Renal cortical epithelial cell (primary cell): ENCODE data around the gene CCDC57. TPM values are rescaled to one million over a fixed set of nuclear protein-coding genes. Genes with fewer than 3 reads are reported as not detected.

Experiments
- DNase-seq: peaks from one replicate; pipeline ENCODE4 v3.0.0-alpha.2; 2011; ENCODE audit warnings: low read depth
- total RNA-seq: library from RNA; depleted of rRNA; stranded (reverse); fragments of >200 nt; gene quantifications from 2 replicates; pipeline ENCODE4 v1.2.3, GENCODE V29; 2014

The CCDC57 gene
- total RNA-seq, 1 donor from 2014 or later: 28.2 TPM

DNA sequence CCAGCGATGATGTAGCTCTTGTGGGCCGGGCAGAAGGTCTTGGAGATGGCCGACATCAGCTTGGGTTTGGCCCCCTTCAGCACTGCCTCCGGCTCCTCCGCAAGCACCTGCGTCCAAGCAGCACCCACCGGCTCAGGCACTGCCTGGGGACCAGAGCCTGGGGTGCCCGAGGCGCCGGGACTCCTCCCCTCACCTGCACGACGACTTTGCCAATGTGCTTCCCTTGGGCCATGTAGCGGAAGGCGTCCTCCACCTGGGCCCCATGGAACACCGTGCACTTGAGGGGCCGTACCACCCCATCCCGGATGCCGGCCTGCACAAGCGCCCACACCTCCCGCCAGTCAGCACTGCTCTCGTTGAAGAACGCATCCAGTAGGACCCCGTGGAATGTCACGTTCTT, 129.6 kb downstream of the CCDC57 start:
- DNase-seq: no peak

DNA sequence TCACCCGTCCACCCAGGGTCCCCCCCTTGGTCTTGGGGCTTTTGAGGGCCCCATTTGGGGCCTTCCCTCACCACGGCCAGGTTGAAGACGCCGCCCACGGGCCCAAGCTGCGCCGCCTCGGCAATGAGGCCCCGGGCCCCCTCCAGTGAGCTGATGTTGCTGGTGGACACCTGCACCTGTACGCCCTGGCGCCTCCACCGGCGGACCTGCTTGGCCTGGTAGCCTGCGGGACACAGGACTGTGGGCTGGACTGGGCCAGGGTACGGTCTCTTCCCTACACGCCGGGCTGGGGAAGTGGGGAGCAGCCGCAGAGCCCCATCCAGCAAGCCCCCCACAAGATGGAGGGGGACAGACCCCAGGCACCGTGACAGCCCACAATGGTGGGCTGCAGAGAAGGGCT, 130.2 kb downstream of the CCDC57 start:
- no peak for DNase-seq

DNA sequence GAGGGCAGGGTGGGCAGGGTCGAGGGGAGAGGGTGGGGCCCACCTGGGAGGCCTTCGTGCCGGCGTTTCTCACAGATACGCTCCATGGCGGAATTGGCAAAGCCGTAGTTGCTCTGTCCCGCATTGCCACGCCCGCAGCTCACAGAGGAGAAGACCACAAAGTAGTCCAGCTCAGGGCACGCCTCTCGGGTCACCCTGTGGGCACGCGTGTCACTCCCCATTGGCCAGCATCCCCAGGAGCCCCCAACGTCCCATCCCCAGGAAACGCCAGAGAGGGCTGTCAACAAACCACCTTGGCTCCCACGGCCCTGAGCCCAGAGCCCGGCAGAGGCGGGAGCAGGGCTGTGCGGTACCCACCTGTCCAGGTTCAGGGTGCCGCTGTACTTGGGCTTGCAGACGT, 130.7 kb downstream of the CCDC57 start:
- DNase-seq: no peak

DNA sequence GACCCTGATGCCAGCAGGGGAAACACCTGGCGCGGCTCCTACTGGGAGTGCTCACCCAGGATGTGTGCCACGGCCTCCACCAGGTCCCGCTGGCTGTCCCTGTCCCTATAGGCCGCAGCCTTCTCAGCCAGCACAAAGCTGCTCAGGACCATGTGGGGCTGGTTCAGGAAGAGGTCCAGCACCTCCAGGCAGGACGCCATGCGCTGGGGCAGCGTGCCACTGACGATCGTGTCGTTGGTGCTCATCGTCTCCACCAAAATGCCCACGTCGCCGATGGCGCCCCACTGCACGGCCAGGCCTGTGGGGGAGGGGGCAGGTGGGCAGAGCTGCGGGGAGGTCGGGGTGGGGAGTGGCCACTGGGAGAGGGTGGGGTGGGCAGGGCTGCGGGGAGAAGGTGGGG, 131.1 kb downstream of the CCDC57 start:
- no peak for DNase-seq

DNA sequence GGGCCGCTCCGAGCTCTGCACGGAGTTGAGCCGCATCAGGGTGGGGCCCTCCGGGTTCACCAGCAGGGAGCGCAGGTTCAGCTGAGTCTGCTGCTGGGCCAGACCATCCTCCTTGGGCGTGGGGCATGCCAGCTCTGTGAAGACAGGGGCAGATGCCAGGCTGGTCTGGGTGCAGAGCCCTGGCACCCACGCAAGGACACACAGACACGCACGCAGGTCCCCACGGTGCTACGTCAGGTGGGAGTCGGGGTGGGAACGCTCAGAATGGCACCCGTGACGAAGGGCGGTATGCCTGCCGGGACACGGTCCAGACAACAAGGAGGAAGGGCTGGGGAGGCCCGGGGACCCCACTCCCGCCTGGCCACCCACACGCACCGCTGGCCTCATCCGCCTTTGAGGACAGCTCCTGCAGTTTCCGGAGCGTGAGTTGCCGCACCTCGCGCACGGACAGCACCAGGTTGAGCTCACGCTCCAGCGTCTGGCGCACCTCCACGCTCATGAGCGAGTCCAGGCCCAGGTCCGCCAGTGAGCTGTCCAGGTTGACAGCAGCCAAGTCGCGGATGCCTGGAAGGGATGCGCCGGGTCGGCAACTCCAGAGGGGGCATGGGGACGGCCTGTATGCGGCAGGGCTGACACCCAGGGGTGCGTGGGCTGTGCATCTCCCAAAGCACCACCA, 131.7 kb downstream of the CCDC57 start:
- DNase-seq: no peak

DNA sequence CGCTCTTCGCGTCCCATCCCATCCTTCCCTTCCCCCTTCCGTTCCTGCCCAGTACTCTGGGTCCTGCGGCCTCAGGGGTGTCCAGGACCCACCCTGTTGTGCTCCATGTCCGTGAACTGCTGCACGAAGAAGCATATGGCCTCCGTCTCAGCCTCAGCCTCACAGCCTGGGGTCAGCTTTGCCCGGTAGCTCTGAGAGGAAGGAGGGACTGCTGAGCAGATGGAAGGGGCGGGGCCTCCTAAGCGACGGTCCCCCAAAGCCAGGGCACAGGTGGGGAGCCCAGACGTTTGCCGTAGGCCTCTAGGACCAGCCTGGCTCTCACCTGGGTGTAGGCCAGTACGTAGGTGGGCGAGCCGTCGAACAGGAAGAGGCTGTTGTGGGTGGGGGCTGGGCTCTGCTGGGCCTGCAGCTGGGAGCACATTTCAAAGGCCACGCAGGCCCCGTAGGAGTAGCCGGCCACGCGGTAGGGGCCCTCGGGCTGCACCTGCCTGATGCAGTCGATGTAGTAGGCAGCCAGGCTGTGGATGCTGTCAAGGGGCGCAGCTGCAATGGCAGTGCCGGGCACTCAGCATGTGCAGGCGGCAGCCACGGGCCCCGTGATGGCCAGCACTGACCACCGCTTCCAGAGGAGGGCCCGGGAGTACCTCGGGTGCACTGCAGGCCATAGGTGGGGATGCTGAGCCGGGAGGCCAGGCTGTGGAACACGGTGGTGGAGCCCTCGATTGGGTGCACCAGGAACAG, 132.4 kb downstream of the CCDC57 start:
- DNase-seq: no peak

DNA sequence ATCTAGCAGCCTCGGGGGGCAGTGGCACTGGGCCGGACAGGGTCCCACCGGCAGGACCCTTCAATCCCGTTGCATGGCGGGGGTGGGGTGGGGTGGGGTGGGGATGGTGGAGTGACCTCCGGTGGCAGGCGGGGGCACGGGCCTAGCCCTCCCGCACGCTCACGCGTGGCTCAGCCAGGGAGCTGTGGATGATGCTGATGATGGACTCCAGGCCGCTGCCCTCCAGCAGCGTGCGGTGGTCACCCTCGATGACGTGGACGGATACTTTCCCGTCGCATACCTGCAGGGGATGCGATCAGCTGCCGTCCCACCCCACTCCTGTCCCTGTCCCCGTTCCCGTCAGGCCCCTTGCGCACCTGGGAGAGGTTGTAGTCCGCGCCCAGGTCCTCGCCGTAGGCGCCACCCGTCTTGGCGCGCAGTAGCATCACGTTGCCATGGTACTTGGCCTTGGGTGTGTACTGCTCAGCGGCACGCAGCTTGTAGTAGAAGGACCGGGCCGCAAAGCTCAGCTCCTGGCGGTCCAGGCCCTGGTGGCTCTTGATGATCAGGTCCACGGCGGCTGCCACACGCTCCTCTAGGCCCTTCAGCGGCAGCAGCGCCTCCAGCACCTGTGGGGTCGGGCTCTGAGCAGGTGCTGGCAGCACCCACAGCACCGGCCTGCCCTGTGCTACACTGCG, 133.5 kb downstream of the CCDC57 start:
- no peak for DNase-seq

DNA sequence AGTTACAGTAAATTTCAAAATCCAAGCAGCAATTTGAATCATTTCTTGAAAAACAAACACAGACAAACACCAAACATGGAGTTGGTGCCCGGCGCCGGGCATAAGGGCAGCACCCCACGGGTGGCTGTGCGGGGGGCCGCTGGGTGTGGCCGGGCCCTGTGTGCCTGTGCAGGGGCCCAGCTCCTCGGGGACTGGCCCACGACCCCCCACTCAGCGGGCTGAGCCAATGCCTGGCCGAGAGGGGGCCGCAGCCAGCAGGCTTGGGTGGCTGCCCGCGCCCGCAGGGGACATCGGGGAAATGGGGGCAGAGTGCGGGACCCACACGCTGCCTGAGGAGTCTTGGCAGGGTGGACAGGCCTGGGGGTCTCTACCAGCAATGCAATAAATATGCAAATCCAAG, 134.2 kb downstream of the CCDC57 start:
- DNase-seq: no peak

DNA sequence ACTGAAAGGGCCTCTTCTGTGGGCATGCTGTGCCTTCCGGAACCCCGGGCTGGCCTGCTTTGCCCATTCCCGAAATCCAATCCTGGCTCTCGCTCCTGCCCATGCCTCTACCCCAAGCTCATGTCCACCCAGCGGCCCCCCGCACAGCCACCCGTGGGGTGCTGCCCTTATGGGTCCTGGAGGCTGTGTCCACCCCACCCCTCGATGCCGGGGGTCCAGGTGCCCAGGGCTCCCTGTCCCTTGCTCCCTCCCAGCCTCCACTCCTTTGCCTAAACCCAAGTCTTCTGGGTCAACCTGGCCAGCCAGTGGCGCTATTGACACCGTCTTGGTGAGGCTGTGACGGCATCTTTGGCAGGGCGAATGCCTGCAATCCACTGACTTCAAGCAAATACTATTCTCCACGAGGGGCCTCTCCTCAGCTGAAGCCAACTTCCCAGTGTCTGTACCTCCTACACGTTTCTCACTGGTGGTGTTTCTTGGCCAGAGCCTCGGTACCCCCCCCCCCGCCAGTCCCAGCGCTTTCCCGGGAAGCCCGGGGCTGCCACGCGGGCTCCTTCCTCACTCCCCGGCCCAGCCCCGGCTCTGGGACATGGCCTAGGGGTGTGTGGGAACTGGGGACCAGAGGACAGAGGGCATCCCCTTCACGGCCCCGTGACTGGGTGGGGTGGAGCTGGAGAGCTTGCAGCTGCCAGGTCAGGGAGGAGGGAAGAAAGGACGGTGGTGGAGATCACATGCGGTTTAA, 134.9 kb downstream of the CCDC57 start:
- DNase-seq: no peak

DNA sequence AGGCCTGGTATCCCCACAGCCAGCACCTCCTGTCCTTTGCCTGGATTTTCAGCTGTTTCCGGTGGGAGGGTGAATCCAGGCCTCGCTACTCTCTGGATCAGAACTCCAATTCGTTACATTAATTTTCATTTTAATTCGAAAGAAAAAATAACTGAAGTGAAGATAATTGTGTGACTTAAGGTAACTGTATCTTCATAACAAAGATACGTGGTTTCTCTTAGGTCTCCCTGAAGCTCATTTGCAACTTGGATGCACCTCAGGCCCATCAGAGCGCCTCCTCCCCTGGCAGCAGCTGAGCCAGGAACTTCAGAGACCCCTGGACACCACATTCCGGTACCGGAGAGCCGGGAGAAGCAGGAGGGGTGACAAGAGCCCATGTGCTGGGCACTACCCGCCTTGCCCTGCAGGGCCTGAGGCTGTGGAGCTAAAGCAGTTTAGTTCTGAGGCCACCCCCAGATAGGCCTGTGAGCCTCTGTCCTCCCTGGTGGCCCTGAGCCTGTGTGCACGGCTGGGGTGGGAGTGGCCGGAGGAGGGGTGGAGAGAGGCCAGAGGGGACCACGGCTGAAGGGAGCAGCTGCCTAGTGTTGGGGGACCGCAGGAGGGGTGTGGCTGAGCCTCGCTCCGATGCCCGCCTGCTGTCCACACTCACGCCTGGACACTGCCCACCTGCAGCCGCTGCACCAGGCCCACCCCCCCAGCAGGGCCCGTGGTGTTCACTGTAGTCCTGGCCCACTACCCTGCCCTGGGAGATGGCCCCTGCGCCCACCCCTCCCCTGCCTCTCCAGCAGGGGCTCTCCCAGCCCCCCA, 135.7 kb downstream of the CCDC57 start:
- no peak for DNase-seq

DNA sequence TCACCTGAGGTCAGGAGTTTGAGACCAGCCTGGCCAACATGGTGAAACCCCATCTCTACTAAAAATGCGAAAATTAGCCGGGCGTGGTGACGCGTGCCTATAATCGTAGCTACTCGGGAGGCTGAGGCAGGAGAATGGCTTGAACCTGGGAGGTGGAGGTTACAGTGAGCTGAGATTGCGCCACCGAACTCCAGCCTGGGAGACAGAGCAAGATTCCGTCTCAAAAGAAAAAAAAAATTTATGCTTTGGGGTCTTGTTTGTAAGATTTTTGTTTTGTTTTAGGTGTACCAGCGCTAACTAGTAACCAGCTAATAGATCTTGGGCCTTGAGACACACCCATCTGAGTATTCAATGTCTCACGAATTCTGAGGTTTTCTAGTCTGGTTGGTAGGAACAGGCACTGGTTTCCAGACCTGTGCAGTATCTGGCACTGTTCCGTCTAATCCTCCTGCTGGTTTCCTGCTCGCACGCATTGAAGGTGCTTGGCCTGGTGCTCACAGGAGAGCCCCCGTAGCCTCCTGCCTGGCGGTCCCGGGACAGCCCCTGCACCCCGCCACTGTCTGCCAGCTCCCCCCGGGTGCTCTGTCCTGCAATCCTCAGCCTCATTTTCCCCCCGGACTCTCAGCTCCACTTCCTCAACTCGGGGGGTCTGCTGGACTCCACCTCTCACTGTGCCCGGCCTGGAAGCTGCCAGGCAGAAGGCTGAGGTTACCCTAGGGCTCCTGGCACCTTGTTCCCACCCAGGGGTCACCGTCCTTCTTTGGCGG, 136.4 kb downstream of the CCDC57 start:
- peak; percentile 3 for DNase-seq

DNA sequence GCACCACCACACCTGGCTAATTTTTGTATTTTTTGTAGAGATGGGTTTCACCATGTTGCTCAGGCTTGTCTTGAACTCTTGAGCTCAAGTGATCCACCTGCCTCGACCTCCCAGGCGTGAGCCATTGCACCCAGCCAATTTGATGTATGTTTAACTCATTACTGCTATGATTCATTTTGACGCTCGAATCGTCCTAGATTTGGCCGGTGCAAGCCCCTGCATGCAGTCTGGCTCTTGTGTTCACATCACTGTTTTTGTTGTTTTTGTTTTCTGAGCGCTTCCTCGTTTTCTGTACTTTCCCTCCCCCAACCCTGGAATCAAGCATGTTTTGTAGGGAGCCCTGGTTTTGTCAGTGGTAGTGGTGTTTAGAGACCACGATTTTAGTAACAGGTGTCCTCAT, 139.2 kb downstream of the CCDC57 start:
- no peak for DNase-seq

DNA sequence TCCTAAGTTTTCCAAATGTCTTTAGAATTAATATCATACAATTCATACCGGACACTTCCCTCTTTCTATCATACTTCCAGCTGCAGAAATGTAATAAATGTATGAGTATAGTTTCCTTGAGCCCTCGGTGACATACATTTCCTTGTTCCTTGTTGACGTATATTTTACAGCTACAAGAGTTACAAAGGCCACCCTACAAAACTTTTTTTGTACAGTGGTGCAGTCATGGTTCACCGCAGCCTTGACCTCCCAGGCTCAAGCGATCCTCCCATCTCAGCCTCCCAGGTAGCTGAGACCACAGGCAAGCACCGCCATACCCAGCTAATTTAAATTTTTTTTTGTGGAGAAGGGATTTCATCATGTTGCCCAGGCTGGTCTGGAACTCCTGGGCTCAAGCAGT, 139.8 kb downstream of the CCDC57 start:
- DNase-seq: no peak

DNA sequence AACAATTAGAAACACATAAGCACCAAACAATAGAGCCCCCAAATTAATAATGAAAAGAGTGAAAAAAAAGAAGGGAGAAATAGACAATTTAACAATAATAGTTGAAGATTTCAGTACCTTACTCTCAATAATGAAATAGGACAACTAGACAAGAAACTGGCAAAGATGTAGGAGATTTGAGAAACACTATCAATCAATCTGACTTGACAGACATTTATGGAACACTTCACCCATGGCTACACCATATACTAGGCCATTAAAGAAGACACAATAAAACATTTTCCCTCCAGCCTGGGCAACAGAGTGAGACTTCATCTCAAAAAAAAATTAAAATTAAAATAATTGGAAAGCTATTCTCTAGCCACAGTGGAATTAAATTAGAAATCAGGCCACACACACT, 142.0 kb downstream of the CCDC57 start:
- DNase-seq: no peak

DNA sequence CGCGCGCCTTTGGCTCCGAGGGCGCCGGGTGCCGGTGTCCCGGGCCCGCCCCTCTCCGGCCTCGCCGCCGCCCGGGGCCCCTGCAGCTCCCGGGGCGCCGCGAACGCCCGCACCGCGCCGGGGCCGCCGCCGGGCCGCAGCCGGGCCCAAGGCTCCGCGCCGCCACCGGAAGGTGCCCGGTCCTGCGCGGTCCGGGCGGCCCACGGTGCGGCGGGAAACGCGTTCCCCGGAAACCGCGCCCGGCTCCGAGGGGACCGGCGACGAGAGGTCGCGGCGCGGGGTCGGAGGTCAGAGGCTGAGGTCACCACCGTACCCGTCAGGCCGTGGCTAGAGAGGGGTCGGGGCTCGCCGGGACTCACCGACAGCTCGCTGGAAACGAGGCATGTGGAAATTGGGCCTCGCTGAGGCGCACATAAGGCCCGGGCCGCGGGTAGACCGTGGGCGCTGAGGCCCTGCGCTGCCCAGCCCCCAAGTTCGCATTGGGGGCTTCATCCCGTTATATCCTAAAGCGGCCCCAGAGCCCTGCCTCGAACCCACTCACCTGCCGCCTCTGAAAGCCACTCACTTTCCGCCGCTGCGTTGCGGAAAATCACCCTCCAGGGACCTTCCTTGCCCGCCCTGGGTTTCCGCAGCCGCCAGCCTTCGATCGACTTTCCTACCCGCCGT, 146.9 kb downstream of the CCDC57 start, which contains the start of gene DUS1L:
Gene DUS1L (minus strand): TSS at position 167 of the 666 bp plus-strand sequence. CDS start 745 bp downstream, outside the sequence.
- no peak for DNase-seq

DNA sequence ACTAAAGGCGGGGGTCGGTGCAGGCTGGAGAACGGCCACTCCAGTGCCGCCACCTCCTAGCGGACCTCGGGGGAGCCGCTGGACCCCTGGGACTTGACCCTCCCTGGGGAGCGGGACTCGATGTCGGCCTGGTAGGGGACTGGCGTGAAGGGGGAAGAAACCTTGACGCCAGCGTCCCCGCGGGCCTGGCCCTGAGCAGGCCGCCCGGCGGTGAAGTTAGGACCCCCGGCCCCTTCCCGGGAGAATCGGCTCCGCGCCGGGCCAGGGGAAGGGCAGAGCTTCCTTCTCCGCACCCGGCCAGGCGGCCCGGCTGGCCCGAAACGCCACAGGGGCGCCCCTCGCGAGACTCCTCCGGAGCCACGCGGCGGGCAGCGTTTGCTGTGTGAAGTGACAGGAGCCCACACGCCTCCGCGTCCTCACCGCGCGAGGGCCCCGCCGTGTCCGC, 147.4 kb downstream of the CCDC57 start:
- no peak for DNase-seq

DNA sequence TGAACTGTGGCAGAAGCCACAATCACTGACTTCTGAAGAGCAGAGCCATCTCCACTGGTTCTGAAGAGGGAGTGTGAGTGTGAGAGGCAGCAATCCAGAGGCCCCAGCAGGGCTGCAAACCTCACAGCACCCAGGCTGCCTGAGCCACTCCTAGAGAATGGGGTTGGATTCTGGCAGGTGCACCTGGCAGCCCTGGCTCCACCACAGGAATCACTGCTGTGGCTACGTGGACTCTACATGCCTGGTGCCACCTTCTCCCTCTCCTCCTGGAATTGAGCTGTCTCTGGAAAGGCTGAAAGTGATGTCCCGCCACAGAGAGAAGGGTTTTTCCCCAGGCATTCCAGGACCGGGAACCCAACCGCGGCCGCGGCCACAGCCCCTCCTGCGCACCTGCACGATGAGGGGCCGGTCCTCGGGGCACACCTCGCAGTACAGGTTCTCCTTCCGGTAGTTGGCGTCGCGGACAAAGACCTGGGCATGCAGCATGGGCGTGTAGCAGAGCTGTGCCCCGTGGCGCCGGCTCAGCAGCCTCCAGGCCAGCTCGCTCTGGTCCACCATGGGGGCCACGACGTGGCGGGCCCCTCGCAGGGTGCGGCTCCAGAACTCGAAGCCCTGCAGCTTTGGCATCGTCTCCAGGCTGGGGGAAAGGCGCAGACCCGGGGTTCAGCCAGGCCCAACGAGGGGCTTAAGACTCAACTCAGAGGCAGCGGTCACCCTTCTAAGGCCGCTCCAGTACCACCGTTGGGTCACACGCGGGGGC, 148.0 kb downstream of the CCDC57 start:
- DNase-seq: no peak

DNA sequence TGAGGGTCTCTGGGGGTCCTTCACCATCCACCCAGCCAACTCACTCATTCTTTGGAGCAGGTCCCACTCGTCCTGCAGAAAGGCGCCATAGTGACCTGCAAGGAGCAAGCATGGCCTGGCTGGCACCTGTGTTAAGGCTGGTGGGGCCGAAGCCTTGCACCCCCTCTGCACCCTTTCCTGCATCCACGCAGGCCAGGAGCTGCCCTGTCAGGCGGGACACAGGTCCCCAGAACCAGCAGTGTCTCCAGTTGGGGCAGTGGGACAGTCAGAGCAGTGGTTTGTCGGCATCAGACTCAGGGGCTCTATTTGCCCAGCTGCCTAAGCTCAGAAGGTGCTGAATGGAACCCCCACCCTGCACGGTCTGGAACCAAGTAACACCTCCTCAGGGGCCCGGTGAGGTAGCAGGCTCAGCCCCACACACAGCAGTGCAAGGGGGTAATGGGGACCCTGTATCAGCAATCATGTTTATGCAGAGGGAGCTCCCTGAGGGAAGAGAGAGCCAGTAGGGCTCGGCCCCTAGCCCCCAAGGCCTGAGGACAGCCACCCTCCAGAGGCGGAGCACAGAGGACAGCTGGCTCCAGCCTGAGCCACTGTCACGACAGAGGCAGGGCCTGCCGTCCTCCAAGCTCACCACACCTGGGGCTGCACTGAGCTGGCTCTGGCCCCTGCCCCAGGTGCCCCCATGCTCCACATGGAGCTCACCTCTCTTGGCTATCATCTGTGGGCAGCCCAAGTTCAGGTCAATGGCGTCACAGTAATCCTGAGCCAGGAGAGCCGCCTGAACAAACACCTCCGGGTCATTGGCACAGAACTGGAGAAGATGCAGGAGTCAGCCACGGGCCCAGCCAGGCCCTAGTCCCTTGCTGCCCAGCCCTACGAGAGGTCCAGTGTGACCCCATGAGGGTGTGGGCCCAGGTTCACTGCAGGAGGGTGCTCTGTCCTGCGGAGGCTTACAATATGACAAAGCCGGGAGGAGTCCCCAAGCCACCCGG, 148.9 kb downstream of the CCDC57 start:
- DNase-seq: no peak
